H9 (cell line): ENCODE results near the gene SLMAP. TPM values are rescaled to one million over a fixed set of nuclear protein-coding genes. Genes with fewer than 3 reads are reported as not detected.

ENCODE experiments used
- DNase-seq: peaks from one replicate; pipeline ENCODE4 v3.0.0-alpha.2; 2017
- H2AFZ ChIP-seq: one replicate; pipeline ENCODE4 v1.6.1; 2013; ENCODE audit warnings: mild to moderate bottlenecking, low read length, control low read depth, moderate library complexity
- H2AK5ac ChIP-seq: 2 replicates; pipeline ENCODE4 v1.6.1; 2013; ENCODE audit warnings: low read length, control low read depth, mixed read lengths; ENCODE audit not compliant: insufficient read length
- H2BK120ac ChIP-seq: one replicate; pipeline ENCODE4 v1.6.1; 2013; ENCODE audit warnings: low read depth, mild to moderate bottlenecking, low read length, control low read depth, inconsistent platforms; ENCODE audit not compliant: poor library complexity, severe bottlenecking
- H2BK12ac ChIP-seq: 2 replicates; pipeline ENCODE4 v1.6.1; 2013; ENCODE audit warnings: low read length, control low read depth, mixed read lengths, low read depth; ENCODE audit not compliant: insufficient read length
- H2BK15ac ChIP-seq: 2 replicates; pipeline ENCODE4 v1.6.1; 2013; ENCODE audit warnings: low read depth, low read length, control low read depth
- H2BK20ac ChIP-seq: one replicate; pipeline ENCODE4 v1.6.1; 2013; ENCODE audit warnings: low read depth, mild to moderate bottlenecking, low read length, control low read depth, inconsistent platforms; ENCODE audit not compliant: poor library complexity, severe bottlenecking
- H2BK5ac ChIP-seq: 2 replicates; pipeline ENCODE4 v1.6.1; 2013; ENCODE audit warnings: low read length, control low read depth, mixed read lengths; ENCODE audit not compliant: insufficient read length
- H3K14ac ChIP-seq: 2 replicates; pipeline ENCODE4 v1.6.1; 2013; ENCODE audit warnings: low read length, control low read depth; ENCODE audit not compliant: insufficient read depth
- H3K18ac ChIP-seq: 2 replicates; pipeline ENCODE4 v1.6.1; 2013; ENCODE audit warnings: low read depth, mild to moderate bottlenecking, mixed read lengths, low read length, control low read depth; ENCODE audit not compliant: insufficient read length
- H3K23ac ChIP-seq: 2 replicates; pipeline ENCODE4 v1.6.1; 2013; ENCODE audit warnings: low read length, control low read depth, mixed read lengths, low read depth; ENCODE audit not compliant: insufficient read length
- H3K23me2 ChIP-seq: 2 replicates; pipeline ENCODE4 v1.6.1; 2013; ENCODE audit warnings: low read depth, mild to moderate bottlenecking, mixed read lengths, low read length, control low read depth; ENCODE audit not compliant: insufficient read length, poor library complexity, severe bottlenecking
- H3K27ac ChIP-seq: 2 replicates; pipeline ENCODE4 v1.5.1; 2013; ENCODE audit warnings: low read length, control low read depth, mixed read lengths, low read depth; ENCODE audit not compliant: insufficient read length
- H3K27me3 ChIP-seq: 2 replicates; pipeline ENCODE4 v1.6.1; 2013; ENCODE audit warnings: low read length, control low read depth, inconsistent platforms; ENCODE audit not compliant: insufficient read depth
- H3K4ac ChIP-seq: 2 replicates; pipeline ENCODE4 v1.6.1; 2013; ENCODE audit warnings: low read depth, mild to moderate bottlenecking, control low read depth, inconsistent platforms, low read length, moderate library complexity
- H3K4me1 ChIP-seq: 2 replicates; pipeline ENCODE4 v1.6.1; 2013; ENCODE audit warnings: low read length, control low read depth, inconsistent platforms; ENCODE audit not compliant: insufficient read depth
- H3K4me2 ChIP-seq: 2 replicates; pipeline ENCODE4 v1.6.1; 2013; ENCODE audit warnings: low read length, control low read depth, mixed read lengths; ENCODE audit not compliant: insufficient read length, insufficient read depth
- H3K56ac ChIP-seq: 2 replicates; pipeline ENCODE4 v1.6.1; 2013; ENCODE audit warnings: low read depth, mild to moderate bottlenecking, mixed read lengths, low read length, control low read depth; ENCODE audit not compliant: insufficient read length
- H3K79me1 ChIP-seq: 2 replicates; pipeline ENCODE4 v1.6.1; 2013; ENCODE audit warnings: low read depth, mild to moderate bottlenecking, moderate library complexity, low read length, control low read depth, inconsistent platforms; ENCODE audit not compliant: insufficient read depth, poor library complexity, severe bottlenecking
- H3K79me2 ChIP-seq: 2 replicates; pipeline ENCODE4 v1.6.1; 2013; ENCODE audit warnings: low read length, control low read depth, inconsistent platforms; ENCODE audit not compliant: insufficient read depth
- H3K9ac ChIP-seq: 2 replicates; pipeline ENCODE4 v1.6.1; 2013; ENCODE audit warnings: low read length, control low read depth, mixed read lengths; ENCODE audit not compliant: insufficient read length; ENCODE audit errors: extremely low read depth
- H3K9me3 ChIP-seq: one replicate; pipeline ENCODE4 v1.6.1; 2013; ENCODE audit warnings: low read depth, low read length, inconsistent platforms; ENCODE audit not compliant: control insufficient read depth
- H3T11ph ChIP-seq: one replicate; pipeline ENCODE4 v1.6.1; 2013; ENCODE audit warnings: mild to moderate bottlenecking, low read length, control low read depth, inconsistent platforms
- H4K20me1 ChIP-seq: one replicate; pipeline ENCODE4 v1.6.1; 2013; ENCODE audit not compliant: control insufficient read depth, insufficient read length, insufficient read depth
- H4K5ac ChIP-seq: 2 replicates; pipeline ENCODE4 v1.6.1; 2013; ENCODE audit warnings: low read depth, mild to moderate bottlenecking, mixed read lengths, low read length, control low read depth; ENCODE audit not compliant: insufficient read length
- H4K8ac ChIP-seq: replicated peaks from 2 replicates; pipeline ENCODE4 v1.6.1; 2013; ENCODE audit warnings: low read length, control low read depth, mixed read lengths, low read depth; ENCODE audit not compliant: insufficient read length
- H4K91ac ChIP-seq: 2 replicates; pipeline ENCODE4 v1.6.1; 2013; ENCODE audit warnings: low read depth, mild to moderate bottlenecking, moderate library complexity, mixed read lengths, low read length, control low read depth; ENCODE audit not compliant: insufficient read length
- H3K27ac Mint-ChIP-seq, 3 experiments: 2 replicates in 2 of 3; 3 replicates in 1 of 3; pipeline ENCODE4 v1.8.0; 2020 to 2021; ENCODE audit warnings: mixed read lengths in 3 of 3, mild to moderate bottlenecking in 1 of 3, moderate library complexity in 1 of 3
- H3K27me3 Mint-ChIP-seq: 2 replicates; pipeline ENCODE4 v1.8.0; 2021; ENCODE audit warnings: low read depth, mild to moderate bottlenecking, moderate library complexity, mixed read lengths
- H3K36me3 Mint-ChIP-seq, 3 experiments: 2 replicates in 2 of 3; 3 replicates in 1 of 3; pipeline ENCODE4 v1.8.0; 2020 to 2021; ENCODE audit warnings: low read depth in 3 of 3, mixed read lengths in 3 of 3; ENCODE audit not compliant: insufficient read depth in 1 of 3
- H3K4me1 Mint-ChIP-seq, 2 experiments: 2 replicates each; pipeline ENCODE4 v1.8.0; 2020; ENCODE audit warnings: mixed read lengths in 2 of 2
- H3K4me3 Mint-ChIP-seq, 2 experiments: 2 replicates in 1 of 2; 3 replicates in 1 of 2; pipeline ENCODE4 v1.8.0; 2020 to 2021; ENCODE audit warnings: mild to moderate bottlenecking in 2 of 2, mixed read lengths in 2 of 2, moderate library complexity in 1 of 2
- H3K9me3 Mint-ChIP-seq, 2 experiments: 2 replicates in 1 of 2; 3 replicates in 1 of 2; pipeline ENCODE4 v1.8.0; 2020; ENCODE audit warnings: mild to moderate bottlenecking in 2 of 2, mixed read lengths in 2 of 2, moderate library complexity in 1 of 2
- WGBS: extraction: QIAGEN DNeasy Blood & Tissue Kit; methylation state at CpG from one replicate; pipeline ENCODE4 v1.1.7; 2013; ENCODE audit warnings: missing lambda C conversion rate, low lambda C conversion rate, mixed read lengths; ENCODE audit not compliant: insufficient read length; ENCODE audit errors: extremely low coverage; 5-methylcytosine and 5-hydroxymethylcytosine counted together
- total RNA-seq: library from RNA; stranded (reverse); gene quantifications from 2 replicates; pipeline ENCODE4 v1.2.1, GENCODE V29; 2021
- TF ChIP-seq, protein P1 (sequence below): fragments of 200-600 bp; sonication (generic); conservative IDR thresholded peaks from 3 replicates; pipeline ENCODE4 v1.8.0; 2021; ENCODE audit warnings: antibody characterized with exemption, mild to moderate bottlenecking

SLMAP gene
- total RNA-seq, 1 experiment from 2014 or later = 65.1 TPM

DNA sequence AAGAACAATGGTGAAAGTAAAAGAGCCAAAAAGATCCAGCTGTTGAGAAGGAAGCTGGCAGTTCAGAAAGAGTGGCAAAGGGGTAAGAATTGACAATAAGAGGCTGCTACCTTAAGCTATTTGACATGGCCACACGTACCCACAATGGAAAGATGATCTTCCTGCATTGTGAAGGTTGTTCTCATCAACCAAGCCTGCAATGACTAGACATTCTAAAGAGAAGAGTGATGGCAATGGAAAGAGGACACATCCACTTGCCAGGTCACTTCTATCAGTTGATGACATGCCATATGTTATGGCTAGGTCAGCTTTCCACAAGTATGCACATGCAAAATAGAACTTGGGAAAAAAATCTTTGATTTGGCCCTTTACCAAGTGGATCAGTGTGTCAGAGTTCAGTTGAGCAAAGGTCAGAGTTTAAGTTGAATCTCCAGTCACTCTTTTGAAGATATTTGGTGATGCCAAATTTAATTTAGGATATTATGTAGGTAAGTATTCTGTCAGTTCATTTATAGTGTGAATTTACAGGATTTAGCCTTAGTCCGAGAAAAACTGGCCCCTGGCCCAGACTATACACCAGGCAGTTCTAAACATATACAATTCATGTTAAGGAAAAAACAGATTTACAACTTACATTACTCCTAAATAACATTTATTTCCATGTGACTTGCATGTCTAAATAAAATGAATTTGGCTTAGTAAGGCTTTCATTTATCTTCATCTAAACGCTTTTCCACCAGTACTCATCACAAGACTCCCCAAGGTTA is 147.2 kb downstream of the SLMAP start:
- no peak overlapping the region for H3K4me3 Mint-ChIP-seq
- H2AK5ac ChIP-seq = no peak overlapping the region
- H3K9me3 ChIP-seq = no peaks in the 10 kb centered on the region
- H2BK20ac ChIP-seq = no peak overlapping the region
- no peak overlapping the region for H3K4me2 ChIP-seq
- H3K4me1 Mint-ChIP-seq = no peaks in the 10 kb centered on the region
- H2BK15ac ChIP-seq = no peak overlapping the region
- no peaks in the 10 kb centered on the region for H3K9me3 Mint-ChIP-seq
- no peaks in the 10 kb centered on the region for H3K79me2 ChIP-seq
- peaks cover 0 to 12% (median 6%) of the 10 kb centered on the region in 3 experiments; a peak in 3 of 7 replicates for H3K36me3 Mint-ChIP-seq
- H4K5ac ChIP-seq = no peak overlapping the region
- DNase-seq = no peak
- TF ChIP-seq, protein P1, sequence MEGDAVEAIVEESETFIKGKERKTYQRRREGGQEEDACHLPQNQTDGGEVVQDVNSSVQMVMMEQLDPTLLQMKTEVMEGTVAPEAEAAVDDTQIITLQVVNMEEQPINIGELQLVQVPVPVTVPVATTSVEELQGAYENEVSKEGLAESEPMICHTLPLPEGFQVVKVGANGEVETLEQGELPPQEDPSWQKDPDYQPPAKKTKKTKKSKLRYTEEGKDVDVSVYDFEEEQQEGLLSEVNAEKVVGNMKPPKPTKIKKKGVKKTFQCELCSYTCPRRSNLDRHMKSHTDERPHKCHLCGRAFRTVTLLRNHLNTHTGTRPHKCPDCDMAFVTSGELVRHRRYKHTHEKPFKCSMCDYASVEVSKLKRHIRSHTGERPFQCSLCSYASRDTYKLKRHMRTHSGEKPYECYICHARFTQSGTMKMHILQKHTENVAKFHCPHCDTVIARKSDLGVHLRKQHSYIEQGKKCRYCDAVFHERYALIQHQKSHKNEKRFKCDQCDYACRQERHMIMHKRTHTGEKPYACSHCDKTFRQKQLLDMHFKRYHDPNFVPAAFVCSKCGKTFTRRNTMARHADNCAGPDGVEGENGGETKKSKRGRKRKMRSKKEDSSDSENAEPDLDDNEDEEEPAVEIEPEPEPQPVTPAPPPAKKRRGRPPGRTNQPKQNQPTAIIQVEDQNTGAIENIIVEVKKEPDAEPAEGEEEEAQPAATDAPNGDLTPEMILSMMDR = no peak
- no peak overlapping the region for H3K23ac ChIP-seq
- no peak overlapping the region for H3K9ac ChIP-seq
- no peak overlapping the region for H2BK120ac ChIP-seq
- no peaks in the 10 kb centered on the region for H3K23me2 ChIP-seq
- no peaks in the 10 kb centered on the region for H3K27me3 Mint-ChIP-seq
- no peak overlapping the region for H3K18ac ChIP-seq
- H3K56ac ChIP-seq = no peak overlapping the region
- no peaks in the 10 kb centered on the region for H4K20me1 ChIP-seq
- no peaks in the 10 kb centered on the region for H3K27me3 ChIP-seq
- no peaks in the 10 kb centered on the region for H3K79me1 ChIP-seq
- H3K14ac ChIP-seq = no peak overlapping the region
- no peak overlapping the region for H2BK5ac ChIP-seq
- peak overlapping the region in 1 of 3 experiments; percentile 5; a peak in 2 of 7 replicates for H3K27ac Mint-ChIP-seq
- H2AFZ ChIP-seq = no peak overlapping the region
- WGBS = no CpG with 5 or more reads among the region's 3 CpGs
- H3T11ph ChIP-seq = no peak overlapping the region
- H3K27ac ChIP-seq = no peak overlapping the region
- H2BK12ac ChIP-seq = no peak overlapping the region
- no peak overlapping the region for H4K91ac ChIP-seq
- H3K4me1 ChIP-seq = no peaks in the 10 kb centered on the region
- no peak overlapping the region for H4K8ac ChIP-seq
- H3K4ac ChIP-seq = no peak overlapping the region
